Keratinocyte (primary cell): ENCODE results near the gene AK8. TPM values are rescaled to one million over a fixed set of nuclear protein-coding genes. Genes with fewer than 3 reads are reported as not detected.

ENCODE experiments used
- DNase-seq: peaks from one replicate; pipeline ENCODE4 v3.0.0-alpha.2; 2011; ENCODE audit warnings: low read depth, missing footprints, low spot score
- FAIRE-seq: peaks from 2 replicates; lab custom pipeline; 2011; peaks lifted over from hg19 to GRCh38; lab: Jason Lieb, UNC
- H2AFZ ChIP-seq: 2 replicates; pipeline ENCODE4 v1.6.0; 2012; ENCODE audit warnings: low read length, control low read depth, inconsistent platforms; ENCODE audit not compliant: control insufficient read depth
- H3K27ac ChIP-seq: 2 replicates; pipeline ENCODE4 v1.5.1; 2011; ENCODE audit warnings: low read length; ENCODE audit not compliant: control insufficient read depth, insufficient read depth
- H3K27me3 ChIP-seq: 3 replicates; pipeline ENCODE4 v1.6.0; 2011; ENCODE audit warnings: low read length; ENCODE audit not compliant: control insufficient read depth, insufficient read depth; ENCODE audit errors: extremely low read depth
- H3K36me3 ChIP-seq, 2 experiments: 2 replicates in 1 of 2; 3 replicates in 1 of 2; pipeline ENCODE4 v1.5.1; 2011; ENCODE audit warnings: low read length in 2 of 2, mild to moderate bottlenecking in 1 of 2; ENCODE audit not compliant: control insufficient read depth in 2 of 2, insufficient read depth in 2 of 2; ENCODE audit errors: extremely low read depth in 1 of 2
- H3K4me1 ChIP-seq: 3 replicates; pipeline ENCODE4 v1.5.1; 2011; ENCODE audit warnings: low read length; ENCODE audit not compliant: control insufficient read depth, insufficient read depth; ENCODE audit errors: extremely low read depth
- H3K4me2 ChIP-seq: 3 replicates; pipeline ENCODE4 v1.6.0; 2011; ENCODE audit warnings: low read depth, low read length; ENCODE audit not compliant: control insufficient read depth, insufficient read depth; ENCODE audit errors: extremely low read depth
- H3K4me3 ChIP-seq, 3 experiments: fragments of 200-600 bp in 1 of 3; sonication (generic) in 1 of 3; 2 replicates in 2 of 3; 3 replicates in 1 of 3; pipeline ENCODE4 v1.5.1; 2011 to 2016; ENCODE audit warnings: low read length in 3 of 3, mild to moderate bottlenecking in 3 of 3, control low read depth in 2 of 3, inconsistent platforms in 1 of 3, low read depth in 1 of 3, mixed read lengths in 1 of 3, mixed run types in 1 of 3, moderate library complexity in 1 of 3; ENCODE audit not compliant: control insufficient read depth in 2 of 3, insufficient read depth in 2 of 3; ENCODE audit errors: extremely low read depth in 1 of 3
- H3K79me2 ChIP-seq: 2 replicates; pipeline ENCODE4 v1.6.0; 2012; ENCODE audit warnings: low read length; ENCODE audit not compliant: control insufficient read depth, insufficient read depth
- H3K9ac ChIP-seq: 3 replicates; pipeline ENCODE4 v1.6.0; 2011; ENCODE audit warnings: low read length; ENCODE audit not compliant: control insufficient read depth, insufficient read depth; ENCODE audit errors: extremely low read depth
- H3K9me1 ChIP-seq: 3 replicates; pipeline ENCODE4 v1.6.0; 2011; ENCODE audit warnings: low read length; ENCODE audit not compliant: control insufficient read depth, insufficient read depth; ENCODE audit errors: extremely low read depth
- H3K9me3 ChIP-seq: 2 replicates; pipeline ENCODE4 v1.5.1; 2012; ENCODE audit warnings: low read depth, low read length; ENCODE audit not compliant: control insufficient read depth
- H4K20me1 ChIP-seq: 3 replicates; pipeline ENCODE4 v1.6.0; 2011; ENCODE audit warnings: low read length; ENCODE audit not compliant: control insufficient read depth, insufficient read depth; ENCODE audit errors: extremely low read depth
- EZH2 ChIP-seq: IDR thresholded peaks from one replicate; pipeline ENCODE4 v1.6.1; 2012; ENCODE audit warnings: inconsistent platforms, mild to moderate bottlenecking, low read length, moderate library complexity
- dilution Hi-C: fragments of 300-500 bp; cut with MboI; formaldehyde crosslinking; loops from one replicate; pipeline ENCODE4 v1.7.0; 2020; ENCODE audit warnings: low sequenced_read_pairs; ENCODE audit not compliant: extremely low pct_ligation_motif_present
- polyA plus RNA-seq, 5 experiments: library from polyadenylated mRNA; depleted of rRNA in 3 of 5; stranded (reverse) in 3 of 5; stranded (forward) in 1 of 5; unstranded in 1 of 5; fragments of >200 nt; gene quantifications; 1 replicate in 1 of 5; 2 replicates in 3 of 5; 3 replicates in 1 of 5; pipeline versions ENCODE4 v1.2.1 to v1.2.3, GENCODE V29; 2011 to 2012; ENCODE audit warnings: missing spikeins in 2 of 5, low read depth in 1 of 5, low replicate concordance in 1 of 5
- TF ChIP-seq, protein P1 (sequence below), 3 experiments: IDR thresholded peaks in 1 of 3; conservative IDR thresholded peaks in 1 of 3; optimal IDR thresholded peaks in 1 of 3; 2 replicates in 2 of 3; 3 replicates in 1 of 3; pipeline versions ENCODE3 to v1.5.1; 2011; ENCODE audit warnings: low read length in 3 of 3, mild to moderate bottlenecking in 3 of 3, moderate library complexity in 2 of 3, control low read depth in 1 of 3, inconsistent platforms in 1 of 3; ENCODE audit not compliant: insufficient read depth in 2 of 3; ENCODE audit errors: extremely low read depth in 1 of 3

AK8 gene
- polyA plus RNA-seq, 1 donor (not counting 4 experiments of a cell fraction or from before 2014, with no cell fraction given), result 0.24 TPM

GRCh38 chr9:132775720-132776119 is 102.4 kb downstream of the AK8 start:
- H3K79me2 ChIP-seq, result no peaks in the 10 kb centered on the region
- H3K36me3 ChIP-seq, result no peaks in the 10 kb centered on the region
- H2AFZ ChIP-seq, result no peak overlapping the region
- TF ChIP-seq, protein P1, sequence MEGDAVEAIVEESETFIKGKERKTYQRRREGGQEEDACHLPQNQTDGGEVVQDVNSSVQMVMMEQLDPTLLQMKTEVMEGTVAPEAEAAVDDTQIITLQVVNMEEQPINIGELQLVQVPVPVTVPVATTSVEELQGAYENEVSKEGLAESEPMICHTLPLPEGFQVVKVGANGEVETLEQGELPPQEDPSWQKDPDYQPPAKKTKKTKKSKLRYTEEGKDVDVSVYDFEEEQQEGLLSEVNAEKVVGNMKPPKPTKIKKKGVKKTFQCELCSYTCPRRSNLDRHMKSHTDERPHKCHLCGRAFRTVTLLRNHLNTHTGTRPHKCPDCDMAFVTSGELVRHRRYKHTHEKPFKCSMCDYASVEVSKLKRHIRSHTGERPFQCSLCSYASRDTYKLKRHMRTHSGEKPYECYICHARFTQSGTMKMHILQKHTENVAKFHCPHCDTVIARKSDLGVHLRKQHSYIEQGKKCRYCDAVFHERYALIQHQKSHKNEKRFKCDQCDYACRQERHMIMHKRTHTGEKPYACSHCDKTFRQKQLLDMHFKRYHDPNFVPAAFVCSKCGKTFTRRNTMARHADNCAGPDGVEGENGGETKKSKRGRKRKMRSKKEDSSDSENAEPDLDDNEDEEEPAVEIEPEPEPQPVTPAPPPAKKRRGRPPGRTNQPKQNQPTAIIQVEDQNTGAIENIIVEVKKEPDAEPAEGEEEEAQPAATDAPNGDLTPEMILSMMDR (optimal IDR thresholded peaks at IDR 0.05 in 1 of 3, IDR thresholded peaks at IDR 0.05 in 1 of 3, conservative IDR thresholded peaks at IDR 0.05 in 1 of 3; ENCODE audit: extremely low read depth in 1 of 3, insufficient read depth in 2 of 3, low read length in 3 of 3), result no peak
- TF ChIP-seq EZH2, result no peak
- DNase-seq (no peak), FAIRE-seq (no peak)
- no peak overlapping the region for H3K9ac ChIP-seq
- H4K20me1 ChIP-seq, result no peaks in the 10 kb centered on the region
- H3K9me1 ChIP-seq, result no peaks in the 10 kb centered on the region
- H3K4me3 ChIP-seq, result no peak overlapping the region
- no peak overlapping the region for H3K27ac ChIP-seq
- dilution Hi-C loops, result no loop called here
- H3K9me3 ChIP-seq, result no peaks in the 10 kb centered on the region
- peaks cover 7% of the 10 kb centered on the region for H3K27me3 ChIP-seq
- no peak overlapping the region for H3K4me2 ChIP-seq
- no peaks in the 10 kb centered on the region for H3K4me1 ChIP-seq

- Histone ChIP-seq H3K79me2 (no peaks in the 10 kb centered on the region), H3K4me3 (no peak overlapping the region), H3K9ac (no peak overlapping the region), H3K9me1 (no peaks in the 10 kb centered on the region), H3K27ac (no peak overlapping the region), H3K36me3 (no peaks in the 10 kb centered on the region), H3K4me2 (no peak overlapping the region), H3K27me3 (peaks cover under 1% of the 10 kb centered on the region), H3K4me1 (peaks cover under 1% of the 10 kb centered on the region), H2AFZ (no peak overlapping the region), H4K20me1 (no peaks in the 10 kb centered on the region), H3K9me3 (no peaks in the 10 kb centered on the region)
- no peak for DNase-seq
- no peak for FAIRE-seq
- no peak for TF ChIP-seq EZH2
- TF ChIP-seq, protein P1 (optimal IDR thresholded peaks at IDR 0.05 in 1 of 3, IDR thresholded peaks at IDR 0.05 in 1 of 3, conservative IDR thresholded peaks at IDR 0.05 in 1 of 3; ENCODE audit: extremely low read depth in 1 of 3, insufficient read depth in 2 of 3, low read length in 3 of 3), result no peak
- dilution Hi-C loops, result no loop called here
Measured at GRCh38 chr9:132774886-132775285, 103.2 kb downstream of the AK8 start.
